HCT116 (cell line): ENCODE measurements around the gene MEGF6. TPM values are rescaled to one million over a fixed set of nuclear protein-coding genes. Genes with fewer than 3 reads are reported as not detected.

Source experiments
- ATAC-seq: fragments of 200-7000 bp; cut with Tn5 transposase; 2 replicates; pipeline ENCODE4 v1.9.1; 2020; ENCODE audit warnings: mild to moderate bottlenecking, moderate library complexity
- BruUV-seq: library from RNA; stranded (reverse); fragments of 400-500 nt; replicated peaks from 2 replicates; lab custom pipeline; 2021; lab: Mats Ljungman, UMichigan
- CTCF ChIA-PET: fragments of 300-600 bp; sonication (Branson Sonifier 250); formaldehyde crosslinking; loops from one replicate; lab custom pipeline; 2021; ENCODE audit warnings: antibody characterized with exemption; lab: Charles Lee
- POLR2A ChIA-PET: fragments of 300-600, 350-600 bp; sonication (Branson Sonifier 250); formaldehyde crosslinking; loops from one replicate; lab custom pipeline; 2021; ENCODE audit warnings: antibody characterized with exemption; lab: Charles Lee
- RAD21 ChIA-PET, 2 experiments: fragments of 300-600 bp; sonication (Branson Sonifier 250); formaldehyde crosslinking; loops; one replicate each; lab custom pipeline; 2023; ENCODE audit warnings: low total read pairs in 2 of 2; ENCODE audit not compliant: uncharacterized antibody in 2 of 2, unreplicated experiment in 2 of 2, low non-redundant PET in 1 of 2; lab: Charles Lee
- DNase-seq: peaks from one replicate; pipeline ENCODE4 v3.0.0-alpha.2; 2010; ENCODE audit warnings: low read depth, low spot score
- H2AFZ ChIP-seq: fragments of 200-600 bp; shearing (Covaris generic), sonication (generic); 2 replicates; pipeline ENCODE4 v1.6.1; 2017; ENCODE audit warnings: low read depth, mixed run types, mixed read lengths, antibody characterized with exemption, low read length; ENCODE audit not compliant: poor library complexity, severe bottlenecking
- H3K27ac ChIP-seq: 2 replicates; pipeline ENCODE4 v1.5.1; 2012; ENCODE audit warnings: low read depth, low read length
- H3K27me3 ChIP-seq: fragments of 200-600 bp; sonication (generic); 2 replicates; pipeline ENCODE4 v1.6.1; 2016; ENCODE audit warnings: mixed run types, low read length, mixed read lengths; ENCODE audit not compliant: insufficient read depth
- H3K36me3 ChIP-seq, 2 experiments: fragments of 200-500 bp in 1 of 2; fragments of 200-600 bp in 1 of 2; sonication (Bioruptor generic) in 1 of 2; sonication (generic) in 1 of 2; 2 replicates each; pipeline versions ENCODE4 v1.5.1 to v1.6.1; 2014 to 2016; ENCODE audit warnings: low read length in 2 of 2, inconsistent platforms in 1 of 2, mixed read lengths in 1 of 2, mixed run types in 1 of 2; ENCODE audit not compliant: insufficient read depth in 2 of 2, control insufficient read depth in 1 of 2
- H3K4me1 ChIP-seq, 2 experiments: fragments of 200-600 bp in 1 of 2; sonication (generic) in 1 of 2; 2 replicates each; pipeline versions ENCODE4 v1.5.1 to v1.6.1; 2012 to 2017; ENCODE audit warnings: low read length in 2 of 2, inconsistent platforms in 1 of 2, mild to moderate bottlenecking in 1 of 2, mixed read lengths in 1 of 2, mixed run types in 1 of 2, moderate library complexity in 1 of 2; ENCODE audit not compliant: insufficient read depth in 2 of 2, control insufficient read depth in 1 of 2
- H3K4me2 ChIP-seq: fragments of 200-600 bp; sonication (generic); 2 replicates; pipeline ENCODE4 v1.6.1; 2017; ENCODE audit warnings: mixed run types, low read length, mixed read lengths
- H3K4me3 ChIP-seq, 2 experiments: fragments of 200-600 bp in 1 of 2; sonication (generic) in 1 of 2; replicated peaks in 1 of 2; 2 replicates each; pipeline ENCODE4 v1.5.1; 2011 to 2016; ENCODE audit warnings: low read length in 2 of 2, control low read depth in 1 of 2, low read depth in 1 of 2, mild to moderate bottlenecking in 1 of 2, mixed read lengths in 1 of 2, mixed run types in 1 of 2
- H3K79me2 ChIP-seq: fragments of 200-600 bp; sonication (generic); 2 replicates; pipeline ENCODE4 v1.6.1; 2017; ENCODE audit warnings: mild to moderate bottlenecking, mixed run types, low read length, moderate library complexity, mixed read lengths; ENCODE audit not compliant: insufficient read depth
- H3K9ac ChIP-seq: fragments of 200-600 bp; sonication (generic); 2 replicates; pipeline ENCODE4 v1.6.1; 2016; ENCODE audit warnings: low read length, mixed read lengths
- H3K9me2 ChIP-seq: fragments of 200-600 bp; sonication (generic), shearing (Covaris generic); 2 replicates; pipeline ENCODE4 v1.6.1; 2017; ENCODE audit warnings: mixed run types, mild to moderate bottlenecking, moderate library complexity; ENCODE audit not compliant: insufficient read depth
- H3K9me3 ChIP-seq, 2 experiments: fragments of 200-500 bp in 1 of 2; fragments of 200-600 bp in 1 of 2; sonication (Bioruptor generic) in 1 of 2; sonication (generic) in 1 of 2; 2 replicates each; pipeline ENCODE4 v1.6.1; 2014 to 2017; ENCODE audit warnings: low read length in 2 of 2, mixed read lengths in 2 of 2, inconsistent platforms in 1 of 2, low read depth in 1 of 2, mild to moderate bottlenecking in 1 of 2, mixed run types in 1 of 2, moderate library complexity in 1 of 2; ENCODE audit not compliant: control insufficient read depth in 1 of 2, insufficient read depth in 1 of 2
- H4K20me1 ChIP-seq: fragments of 200-600 bp; sonication (generic), shearing (Covaris generic); 2 replicates; pipeline ENCODE4 v1.6.1; 2017; ENCODE audit warnings: mixed run types, mild to moderate bottlenecking, moderate library complexity; ENCODE audit not compliant: insufficient read depth
- ATF3 ChIP-seq: IDR thresholded peaks from 2 replicates; pipeline ENCODE4 v1.6.1; 2012
- CBX3 ChIP-seq: IDR thresholded peaks from 2 replicates; pipeline ENCODE4 v1.6.1; 2012; ENCODE audit warnings: low read depth
- CEBPB ChIP-seq: IDR thresholded peaks from 2 replicates; pipeline ENCODE4 v1.6.1; 2012; ENCODE audit warnings: low read depth
- EGR1 ChIP-seq: IDR thresholded peaks from 2 replicates; pipeline ENCODE4 v1.6.1; 2012; ENCODE audit warnings: low read depth
- ELF1 ChIP-seq: IDR thresholded peaks from 2 replicates; pipeline ENCODE4 v1.6.1; 2012; ENCODE audit warnings: low read depth, borderline replicate concordance
- EZH2 ChIP-seq: fragments of 200-600 bp; sonication (generic); IDR thresholded peaks from 2 replicates; pipeline ENCODE4 v1.6.1; 2017; ENCODE audit warnings: antibody characterized with exemption, mixed run types
- EZH2phosphoT487 ChIP-seq: fragments of 200-600 bp; IDR thresholded peaks from 2 replicates; pipeline ENCODE4 v1.6.1; 2018; ENCODE audit warnings: antibody characterized with exemption, borderline replicate concordance
- FOSL1 ChIP-seq: IDR thresholded peaks from 2 replicates; pipeline ENCODE4 v1.6.1; 2012; ENCODE audit warnings: low read depth
- JUND ChIP-seq: IDR thresholded peaks from 2 replicates; pipeline ENCODE4 v1.6.1; 2012
- POLR2A ChIP-seq: IDR thresholded peaks from 2 replicates; pipeline ENCODE4 v1.7.0; 2011; ENCODE audit warnings: borderline replicate concordance; ENCODE audit not compliant: insufficient read depth, insufficient read length; ENCODE audit errors: extremely low read depth
- POLR2AphosphoS5 ChIP-seq: IDR thresholded peaks from 2 replicates; pipeline ENCODE4 v1.6.1; 2011; ENCODE audit warnings: mild to moderate bottlenecking, low read depth, low read length, moderate library complexity
- RAD21 ChIP-seq: IDR thresholded peaks from 2 replicates; pipeline ENCODE4 v1.6.1; 2012; ENCODE audit warnings: low read depth, mild to moderate bottlenecking
- SP1 ChIP-seq: IDR thresholded peaks from 2 replicates; pipeline ENCODE4 v1.6.1; 2012; ENCODE audit warnings: low read depth
- TCF7L2 ChIP-seq: IDR thresholded peaks from 2 replicates; pipeline ENCODE4 v1.7.0; 2011; ENCODE audit warnings: borderline replicate concordance, inconsistent platforms; ENCODE audit not compliant: insufficient read depth, insufficient read length; ENCODE audit errors: extremely low read depth
- YY1 ChIP-seq: IDR thresholded peaks from 2 replicates; pipeline ENCODE4 v1.6.1; 2011; ENCODE audit warnings: low read length, low read depth, moderate library complexity, mild to moderate bottlenecking; ENCODE audit not compliant: insufficient replicate concordance; ENCODE audit errors: extremely low read depth
- ZFX ChIP-seq: fragments of 450-650 bp; IDR thresholded peaks from 2 replicates; pipeline ENCODE4 v1.6.1; 2017
- intact Hi-C: fragments of 100-400 bp; cut with micrococcal nuclease; formaldehyde crosslinking; loops from 2 replicates; pipeline ENCODE4 v1.10.0; 2022
- total RNA-seq: library from RNA; stranded (reverse); gene quantifications from one replicate; pipeline ENCODE4 v1.2.1, GENCODE V29; 2021; ENCODE audit not compliant: unreplicated experiment
- TF ChIP-seq, protein P1 (sequence below): IDR thresholded peaks from 2 replicates; pipeline ENCODE4 v1.6.1; 2012; ENCODE audit warnings: low read depth
- TF ChIP-seq, protein P2 (sequence below), 3 experiments: fragments of 200-600 bp in 1 of 3; sonication (generic) in 1 of 3; IDR thresholded peaks in 2 of 3; conservative IDR thresholded peaks in 1 of 3; 2 replicates each; pipeline ENCODE4 v1.5.1; 2012 to 2017; ENCODE audit warnings: low read depth in 2 of 3, low read length in 2 of 3, antibody characterized with exemption in 1 of 3, borderline replicate concordance in 1 of 3, control low read depth in 1 of 3, mild to moderate bottlenecking in 1 of 3, mixed read lengths in 1 of 3, mixed run types in 1 of 3, moderate library complexity in 1 of 3; ENCODE audit not compliant: insufficient read depth in 1 of 3
- TF ChIP-seq, protein P3 (sequence below): IDR thresholded peaks from 2 replicates; pipeline ENCODE4 v1.6.1; 2012
- TF ChIP-seq, protein P4 (sequence below): IDR thresholded peaks from 2 replicates; pipeline ENCODE4 v1.6.1; 2011; ENCODE audit warnings: mild to moderate bottlenecking, low read length, moderate library complexity; ENCODE audit not compliant: insufficient replicate concordance; ENCODE audit errors: extremely low read depth

Gene MEGF6
- total RNA-seq, 1 experiment from 2014 or later, result 47.6 TPM

GRCh38 chr1:3521426-3521825 is 89.9 kb downstream of the MEGF6 start:
- no peak for DNase-seq
- Histone ChIP-seq H2AFZ (no peak overlapping the region), H3K4me3 (no peak overlapping the region), H3K9me3 (no peaks in the 10 kb centered on the region), H3K9me2 (no peaks in the 10 kb centered on the region), H3K27me3 (no peaks in the 10 kb centered on the region), H3K79me2 (no peaks in the 10 kb centered on the region), H3K4me2 (no peak overlapping the region), H3K4me1 (no peaks in the 10 kb centered on the region), H3K9ac (no peak overlapping the region), H3K36me3 (no peaks in the 10 kb centered on the region), H3K27ac (no peak overlapping the region), H4K20me1 (no peaks in the 10 kb centered on the region)
- no TSS peak for BruUV-seq
- ChIA-PET POLR2A (no interaction called here), RAD21 (no interaction called here), CTCF (no interaction called here)
- intact Hi-C loops, result no loop called here
- no peak for TF ChIP-seq POLR2AphosphoS5
- TF ChIP-seq ZFX, result no peak
- TF ChIP-seq, protein P1, sequence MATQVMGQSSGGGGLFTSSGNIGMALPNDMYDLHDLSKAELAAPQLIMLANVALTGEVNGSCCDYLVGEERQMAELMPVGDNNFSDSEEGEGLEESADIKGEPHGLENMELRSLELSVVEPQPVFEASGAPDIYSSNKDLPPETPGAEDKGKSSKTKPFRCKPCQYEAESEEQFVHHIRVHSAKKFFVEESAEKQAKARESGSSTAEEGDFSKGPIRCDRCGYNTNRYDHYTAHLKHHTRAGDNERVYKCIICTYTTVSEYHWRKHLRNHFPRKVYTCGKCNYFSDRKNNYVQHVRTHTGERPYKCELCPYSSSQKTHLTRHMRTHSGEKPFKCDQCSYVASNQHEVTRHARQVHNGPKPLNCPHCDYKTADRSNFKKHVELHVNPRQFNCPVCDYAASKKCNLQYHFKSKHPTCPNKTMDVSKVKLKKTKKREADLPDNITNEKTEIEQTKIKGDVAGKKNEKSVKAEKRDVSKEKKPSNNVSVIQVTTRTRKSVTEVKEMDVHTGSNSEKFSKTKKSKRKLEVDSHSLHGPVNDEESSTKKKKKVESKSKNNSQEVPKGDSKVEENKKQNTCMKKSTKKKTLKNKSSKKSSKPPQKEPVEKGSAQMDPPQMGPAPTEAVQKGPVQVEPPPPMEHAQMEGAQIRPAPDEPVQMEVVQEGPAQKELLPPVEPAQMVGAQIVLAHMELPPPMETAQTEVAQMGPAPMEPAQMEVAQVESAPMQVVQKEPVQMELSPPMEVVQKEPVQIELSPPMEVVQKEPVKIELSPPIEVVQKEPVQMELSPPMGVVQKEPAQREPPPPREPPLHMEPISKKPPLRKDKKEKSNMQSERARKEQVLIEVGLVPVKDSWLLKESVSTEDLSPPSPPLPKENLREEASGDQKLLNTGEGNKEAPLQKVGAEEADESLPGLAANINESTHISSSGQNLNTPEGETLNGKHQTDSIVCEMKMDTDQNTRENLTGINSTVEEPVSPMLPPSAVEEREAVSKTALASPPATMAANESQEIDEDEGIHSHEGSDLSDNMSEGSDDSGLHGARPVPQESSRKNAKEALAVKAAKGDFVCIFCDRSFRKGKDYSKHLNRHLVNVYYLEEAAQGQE, result no peak
- TF ChIP-seq, protein P2, sequence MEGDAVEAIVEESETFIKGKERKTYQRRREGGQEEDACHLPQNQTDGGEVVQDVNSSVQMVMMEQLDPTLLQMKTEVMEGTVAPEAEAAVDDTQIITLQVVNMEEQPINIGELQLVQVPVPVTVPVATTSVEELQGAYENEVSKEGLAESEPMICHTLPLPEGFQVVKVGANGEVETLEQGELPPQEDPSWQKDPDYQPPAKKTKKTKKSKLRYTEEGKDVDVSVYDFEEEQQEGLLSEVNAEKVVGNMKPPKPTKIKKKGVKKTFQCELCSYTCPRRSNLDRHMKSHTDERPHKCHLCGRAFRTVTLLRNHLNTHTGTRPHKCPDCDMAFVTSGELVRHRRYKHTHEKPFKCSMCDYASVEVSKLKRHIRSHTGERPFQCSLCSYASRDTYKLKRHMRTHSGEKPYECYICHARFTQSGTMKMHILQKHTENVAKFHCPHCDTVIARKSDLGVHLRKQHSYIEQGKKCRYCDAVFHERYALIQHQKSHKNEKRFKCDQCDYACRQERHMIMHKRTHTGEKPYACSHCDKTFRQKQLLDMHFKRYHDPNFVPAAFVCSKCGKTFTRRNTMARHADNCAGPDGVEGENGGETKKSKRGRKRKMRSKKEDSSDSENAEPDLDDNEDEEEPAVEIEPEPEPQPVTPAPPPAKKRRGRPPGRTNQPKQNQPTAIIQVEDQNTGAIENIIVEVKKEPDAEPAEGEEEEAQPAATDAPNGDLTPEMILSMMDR (IDR thresholded peaks at IDR 0.05 in 2 of 3, conservative IDR thresholded peaks at IDR 0.05 in 1 of 3; ENCODE audit: borderline replicate concordance in 1 of 3, insufficient read depth in 1 of 3, low read depth in 2 of 3, low read length in 2 of 3), result no peak
- TF ChIP-seq, protein P3, sequence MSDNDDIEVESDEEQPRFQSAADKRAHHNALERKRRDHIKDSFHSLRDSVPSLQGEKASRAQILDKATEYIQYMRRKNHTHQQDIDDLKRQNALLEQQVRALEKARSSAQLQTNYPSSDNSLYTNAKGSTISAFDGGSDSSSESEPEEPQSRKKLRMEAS, result no peak
- TF ChIP-seq CEBPB, result no peak
- TF ChIP-seq EZH2, result no peak
- TF ChIP-seq, protein P4, sequence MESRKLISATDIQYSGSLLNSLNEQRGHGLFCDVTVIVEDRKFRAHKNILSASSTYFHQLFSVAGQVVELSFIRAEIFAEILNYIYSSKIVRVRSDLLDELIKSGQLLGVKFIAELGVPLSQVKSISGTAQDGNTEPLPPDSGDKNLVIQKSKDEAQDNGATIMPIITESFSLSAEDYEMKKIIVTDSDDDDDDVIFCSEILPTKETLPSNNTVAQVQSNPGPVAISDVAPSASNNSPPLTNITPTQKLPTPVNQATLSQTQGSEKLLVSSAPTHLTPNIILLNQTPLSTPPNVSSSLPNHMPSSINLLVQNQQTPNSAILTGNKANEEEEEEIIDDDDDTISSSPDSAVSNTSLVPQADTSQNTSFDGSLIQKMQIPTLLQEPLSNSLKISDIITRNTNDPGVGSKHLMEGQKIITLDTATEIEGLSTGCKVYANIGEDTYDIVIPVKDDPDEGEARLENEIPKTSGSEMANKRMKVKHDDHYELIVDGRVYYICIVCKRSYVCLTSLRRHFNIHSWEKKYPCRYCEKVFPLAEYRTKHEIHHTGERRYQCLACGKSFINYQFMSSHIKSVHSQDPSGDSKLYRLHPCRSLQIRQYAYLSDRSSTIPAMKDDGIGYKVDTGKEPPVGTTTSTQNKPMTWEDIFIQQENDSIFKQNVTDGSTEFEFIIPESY, result no peak
- no peak for TF ChIP-seq ATF3
- no peak for TF ChIP-seq TCF7L2
- no peak for TF ChIP-seq EZH2phosphoT487
- TF ChIP-seq POLR2A, result no peak
- no peak for TF ChIP-seq JUND
- TF ChIP-seq SP1, result no peak
- no peak for TF ChIP-seq RAD21
- no peak for TF ChIP-seq ELF1
- TF ChIP-seq FOSL1, result no peak
- TF ChIP-seq EGR1, result no peak
- no peak for TF ChIP-seq CBX3
- TF ChIP-seq YY1, result no peak
- no peak for ATAC-seq
